Spleen (tissue), 7 donors: ENCODE data around the gene MTG2.

Experiments
- CTCF ChIP-seq, 11 experiments: fragments of 200-600 bp in 7 of 11; fragments of 450-650 bp in 4 of 11; sonication (generic) in 4 of 11; IDR thresholded peaks in 8 of 11; conservative IDR thresholded peaks in 3 of 11; 1 replicate in 7 of 11; 2 replicates in 4 of 11; pipeline versions ENCODE4 v1.4.0 to v1.8.0; 2016 to 2021; ENCODE audit warnings: antibody characterized with exemption in 11 of 11, inconsistent platforms in 4 of 11, mild to moderate bottlenecking in 1 of 11
- POLR2A ChIP-seq, 3 donors: fragments of 450-650 bp; IDR thresholded peaks; one replicate each; pipeline ENCODE4 v1.5.1; 2017; ENCODE audit warnings: antibody characterized with exemption in 3 of 3, mild to moderate bottlenecking in 1 of 3
- POLR2AphosphoS5 ChIP-seq, 3 donors: sonication (generic); formaldehyde crosslinking; IDR thresholded peaks; one replicate each; pipeline ENCODE4 v1.5.1; 2017; ENCODE audit warnings: antibody characterized with exemption in 3 of 3
- donor health status: DM: no; HTN: no; CAD: no; lungs with moderate emphysema.
- donor health status: DM: no; HTN: no; CAD: no.
- donor health status: DM: no; HTN: no; CAD: no.

- TF ChIP-seq POLR2AphosphoS5 (IDR thresholded peaks at IDR 0.05), result peak in 1 of 3 donors; percentile 35
- TF ChIP-seq CTCF (IDR thresholded peaks at IDR 0.05 in 8 of 11, conservative IDR thresholded peaks at IDR 0.05 in 3 of 11), result no peak
- TF ChIP-seq POLR2A (IDR thresholded peaks at IDR 0.05), result no peak
Measured at GRCh38 chr20:62206388-62206775, 23.6 kb downstream of the MTG2 start.
